A673 (cell line): ENCODE measurements around the gene MFNG.

ENCODE experiments used
- CTCF ChIP-seq: fragments of 300-800, 200-600 bp; sonication (generic); conservative IDR thresholded peaks from 2 replicates; pipeline ENCODE4 v1.5.1; 2017; ENCODE audit warnings: low read depth, mild to moderate bottlenecking, antibody characterized with exemption, low read length, moderate library complexity, mixed read lengths
- EZH2 ChIP-seq: fragments of 200-600 bp; sonication (generic); IDR thresholded peaks from 2 replicates; pipeline ENCODE4 v1.6.1; 2017; ENCODE audit warnings: borderline replicate concordance, low read depth, mild to moderate bottlenecking, mixed read lengths, antibody characterized with exemption, low read length; ENCODE audit not compliant: poor library complexity, severe bottlenecking

DNA sequence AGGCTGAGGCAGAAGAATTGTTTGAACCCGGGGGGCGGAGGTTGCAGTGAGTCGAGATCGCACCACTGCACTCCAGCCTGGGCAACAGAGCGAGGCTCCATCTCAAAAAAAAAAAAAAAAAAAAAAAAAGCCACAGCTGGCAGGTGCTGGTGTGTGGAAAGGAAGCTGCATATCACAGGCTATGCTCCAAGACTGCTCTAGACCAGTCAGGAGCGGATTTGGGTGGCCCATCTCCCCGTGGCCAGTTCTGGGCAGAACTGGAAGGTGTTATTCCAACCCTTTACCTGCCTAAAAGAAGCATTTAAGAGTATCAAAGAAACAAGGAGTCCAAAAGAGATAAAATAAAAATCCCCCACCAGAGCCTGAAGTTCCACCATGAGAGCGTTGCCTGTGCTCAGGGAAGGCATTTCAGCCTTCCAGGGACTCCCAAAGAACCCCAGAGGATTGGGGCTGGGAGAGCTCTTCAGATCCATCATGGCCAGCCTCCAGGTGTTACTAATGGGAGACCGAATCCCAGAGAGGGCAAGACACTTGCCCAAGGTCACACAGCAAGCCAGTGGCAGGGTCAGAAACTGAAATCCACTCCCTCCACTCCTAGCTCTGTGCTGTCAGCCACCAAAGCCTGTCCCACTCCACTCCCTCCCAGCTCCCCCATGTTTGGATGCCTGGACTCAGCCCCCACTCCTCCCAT, 14.3 kb downstream of the MFNG start:
- TF ChIP-seq CTCF (no peak), EZH2 (no peak)
